NCI-H748 (cell line): ENCODE results near the gene ITGAD.

Experiments
- DNase-seq: peaks from one replicate; lab custom pipeline; 2025; ENCODE audit not compliant: unreplicated experiment; lab: John Stamatoyannopoulos, UW

Gene ITGAD

GRCh38 chr16:31474173-31474714 lies 81.1 kb downstream of the ITGAD start:
- no peak for DNase-seq

- no peak for DNase-seq
These were observed 81.9 kb downstream of the ITGAD start for GRCh38 chr16:31474773-31475738.

- no peak for DNase-seq
These were observed 82.8 kb downstream of the ITGAD start for GRCh38 chr16:31475946-31476302.
